HepG2 (cell line): Measurements from ENCODE around the gene SFPQ. TPM values are rescaled to one million over a fixed set of nuclear protein-coding genes. Genes with fewer than 3 reads are reported as not detected.

Source experiments
- ATAC-seq: fragments of 200-7000 bp; cut with Tn5 transposase; 3 replicates; pipeline ENCODE4 v1.9.1; 2020; ENCODE audit warnings: mild to moderate bottlenecking, moderate library complexity
- BruUV-seq: library from RNA; stranded (reverse); fragments of 400-500 nt; replicated peaks from 2 replicates; lab custom pipeline; 2021; lab: Mats Ljungman, UMichigan
- CTCF ChIA-PET: fragments of 300-600 bp; formaldehyde crosslinking; extraction: SDS; loops from one replicate; lab custom pipeline; 2021; ENCODE audit warnings: low total read pairs, inconsistent platforms, low intra/inter-chr PET ratio; lab: Yijun Ruan, JAX
- POLR2A ChIA-PET: fragments of 350-600 bp; sonication (Branson Sonifier 250); formaldehyde crosslinking; loops from one replicate; lab custom pipeline; 2020; ENCODE audit warnings: antibody characterized with exemption, inconsistent platforms; lab: Yijun Ruan, JAX
- DNase-seq: peaks from one replicate; pipeline ENCODE4 v3.0.0-alpha.2; 2015; ENCODE audit warnings: low spot score
- FAIRE-seq: peaks from 3 replicates; lab custom pipeline; 2011; peaks lifted over from hg19 to GRCh38; lab: Jason Lieb, UNC
- H2AFZ ChIP-seq: one replicate; pipeline ENCODE4 v1.6.1; 2011; ENCODE audit warnings: low read length, inconsistent platforms
- H3K27ac ChIP-seq: fragments of 300-600 bp; 3 replicates; pipeline ENCODE4 v1.8.0; 2011; ENCODE audit warnings: mixed run types, mild to moderate bottlenecking, mixed read lengths, low read length, inconsistent platforms; ENCODE audit not compliant: insufficient read depth; ENCODE audit errors: extremely low read length
- H3K27me3 ChIP-seq, 2 experiments: fragments of 200-600 bp in 1 of 2; 2 replicates in 1 of 2; 3 replicates in 1 of 2; pipeline versions ENCODE4 v1.6.0 to v1.8.0; 2011; ENCODE audit warnings: low read length in 2 of 2, mild to moderate bottlenecking in 2 of 2, moderate library complexity in 2 of 2, inconsistent platforms in 1 of 2; ENCODE audit not compliant: insufficient read depth in 2 of 2, control insufficient read depth in 1 of 2
- H3K36me3 ChIP-seq, 2 experiments: fragments of 200-600 bp in 1 of 2; replicated peaks in 1 of 2; 2 replicates in 1 of 2; 3 replicates in 1 of 2; pipeline versions ENCODE4 v1.5.1 to v1.8.0; 2011; ENCODE audit warnings: low read length in 2 of 2, inconsistent platforms in 1 of 2; ENCODE audit not compliant: insufficient read depth in 2 of 2, control insufficient read depth in 1 of 2
- H3K4me1 ChIP-seq: 2 replicates; pipeline ENCODE4 v1.5.1; 2012; ENCODE audit warnings: low read length, inconsistent platforms; ENCODE audit not compliant: insufficient read depth
- H3K4me2 ChIP-seq: 2 replicates; pipeline ENCODE4 v1.6.0; 2011; ENCODE audit warnings: low read depth, low read length, inconsistent platforms
- H3K4me3 ChIP-seq, 3 experiments: fragments of 200-600 bp in 1 of 3; sonication (generic), shearing (Covaris generic) in 1 of 3; replicated peaks in 1 of 3; 2 replicates each; pipeline ENCODE4 v1.5.1; 2011 to 2016; ENCODE audit warnings: low read length in 3 of 3, inconsistent platforms in 2 of 3, low read depth in 2 of 3, mild to moderate bottlenecking in 2 of 3, control low read depth in 1 of 3, mixed read lengths in 1 of 3; ENCODE audit not compliant: insufficient read depth in 1 of 3
- H3K79me2 ChIP-seq: one replicate; pipeline ENCODE4 v1.6.1; 2011; ENCODE audit warnings: low read length, inconsistent platforms; ENCODE audit not compliant: insufficient read depth
- H3K9ac ChIP-seq: 2 replicates; pipeline ENCODE4 v1.6.0; 2011; ENCODE audit warnings: mild to moderate bottlenecking, low read depth, low read length, inconsistent platforms; ENCODE audit not compliant: insufficient read depth
- H3K9me3 ChIP-seq: 2 replicates; pipeline ENCODE4 v1.5.1; 2012; ENCODE audit warnings: mild to moderate bottlenecking, low read length
- H4K20me1 ChIP-seq: 2 replicates; pipeline ENCODE4 v1.6.0; 2011; ENCODE audit warnings: inconsistent platforms, mild to moderate bottlenecking, low read length, moderate library complexity; ENCODE audit not compliant: insufficient read depth
- FOSL2 ChIP-seq: sonication (generic); formaldehyde crosslinking; IDR thresholded peaks from 2 replicates; pipeline ENCODE4 v1.4.0; 2020; ENCODE audit warnings: missing genetic modification reagents
- GFI1 ChIP-seq: sonication (generic); formaldehyde crosslinking; IDR thresholded peaks from 2 replicates; pipeline ENCODE4 v1.5.0; 2020; ENCODE audit warnings: missing genetic modification reagents, mild to moderate bottlenecking, borderline replicate concordance
- KMT2A ChIP-seq: sonication (generic); formaldehyde crosslinking; IDR thresholded peaks from 2 replicates; pipeline ENCODE4 v1.4.0; 2020; ENCODE audit warnings: missing genetic modification reagents
- RFX5 ChIP-seq: IDR thresholded peaks from 2 replicates; pipeline ENCODE4 v1.6.1; 2011; ENCODE audit warnings: low read depth, low read length, improper control_type of control experiment
- SRSF4 ChIP-seq: fragments of 200-400 bp; formaldehyde crosslinking; IDR thresholded peaks from one replicate; pipeline ENCODE4 v1.6.1; 2018; ENCODE audit warnings: mild to moderate bottlenecking, low read depth, low read length, moderate library complexity; ENCODE audit not compliant: poor library complexity, severe bottlenecking
- WGBS: methylation state at CpG from one replicate; pipeline ENCODE4 v1.1.6; 2017; ENCODE audit warnings: low lambda C conversion rate; 5-methylcytosine and 5-hydroxymethylcytosine counted together
- in situ Hi-C: cut with HindIII; loops from 2 replicates; pipeline ENCODE4 v1.10.0; 2017; ENCODE audit warnings: low pct_unique_long_range_greater_than_20kb; ENCODE audit not compliant: extremely low pct_ligation_motif_present
- intact Hi-C: fragments of 100-400 bp; cut with micrococcal nuclease; formaldehyde crosslinking; loops from one replicate; pipeline ENCODE4 v1.10.0; 2022; ENCODE audit not compliant: unreplicated experiment
- polyA plus RNA-seq, 8 experiments: library from polyadenylated mRNA; depleted of rRNA in 3 of 8; stranded (reverse) in 7 of 8; unstranded in 1 of 8; fragments of >200 nt; fragmentation: Illumina TruSeq in 4 of 8; extraction: Trizol in 4 of 8; gene quantifications; 2 replicates each; pipeline versions ENCODE4 v1.2.1 to v1.2.3, GENCODE V29; 2011 to 2016; ENCODE audit warnings: low read depth in 4 of 8, missing spikeins in 1 of 8, mixed read lengths in 1 of 8; ENCODE audit not compliant: insufficient read depth in 1 of 8
- total RNA-seq, 5 experiments: library from RNA; depleted of rRNA; stranded (reverse); fragments of >200 nt; fragmentation: Illumina TruSeq; extraction: Trizol; gene quantifications; 2 replicates each; pipeline ENCODE4 v1.2.3, GENCODE V29; 2016; ENCODE audit warnings: low read depth in 1 of 5
- TF ChIP-seq, protein P1 (sequence below): sonication (generic); formaldehyde crosslinking; IDR thresholded peaks from 2 replicates; pipeline ENCODE4 v1.4.0; 2020; ENCODE audit warnings: mild to moderate bottlenecking, missing genetic modification reagents
- TF ChIP-seq, protein P2 (sequence below): IDR thresholded peaks from 2 replicates; pipeline ENCODE4 v1.6.1; 2016; ENCODE audit warnings: mild to moderate bottlenecking
- TF ChIP-seq, protein P3 (sequence below): IDR thresholded peaks from 2 replicates; pipeline ENCODE4 v1.6.1; 2016; ENCODE audit warnings: missing compliant biosample characterization, missing genetic modification reagents, borderline replicate concordance

The SFPQ gene
- total and polyA plus RNA-seq, 2 of the 13 experiments (the other 11 are each of a cell fraction or from before 2014, with no cell fraction given), result 101 to 292 TPM

GRCh38 chr1:35201631-35202030 is 8.7 kb upstream of the SFPQ start:
- no peak overlapping the region for H3K9ac ChIP-seq
- no peaks in the 10 kb centered on the region for H3K9me3 ChIP-seq
- intact Hi-C loops (loop anchor here (1.0 kb wide), 3 partner anchors 97 to 344 kb away; no protein-coding TSS in a partner anchor), in situ Hi-C loops (no loop called here)
- H3K79me2 ChIP-seq, result no peaks in the 10 kb centered on the region
- H3K4me2 ChIP-seq, result no peak overlapping the region
- 0% methylated on average over 2 of the region's 2 CpGs for WGBS
- no peak overlapping the region for H3K4me3 ChIP-seq
- no peaks in the 10 kb centered on the region for H3K27me3 ChIP-seq
- no peak overlapping the region for H2AFZ ChIP-seq
- H4K20me1 ChIP-seq, result no peaks in the 10 kb centered on the region
- H3K36me3 ChIP-seq, result no peaks in the 10 kb centered on the region
- no peak for DNase-seq
- H3K4me1 ChIP-seq, result peaks cover 11% of the 10 kb centered on the region
- no peak for ATAC-seq
- CTCF ChIA-PET, result interaction anchor here (1.2 to 2.6 kb wide), 2 partner anchors 19 to 97 kb away, joined by 3 to 16 read pairs; no protein-coding TSS in a partner anchor
- POLR2A ChIA-PET, result interaction anchor here (0.7 kb wide), 1 partner anchor 9 kb away, joined by 3 read pairs; the partner anchor contains the start of gene SFPQ
- BruUV-seq, result no TSS peak
- no peak for FAIRE-seq
- H3K27ac ChIP-seq, result no peak overlapping the region
- TF ChIP-seq, protein P1, sequence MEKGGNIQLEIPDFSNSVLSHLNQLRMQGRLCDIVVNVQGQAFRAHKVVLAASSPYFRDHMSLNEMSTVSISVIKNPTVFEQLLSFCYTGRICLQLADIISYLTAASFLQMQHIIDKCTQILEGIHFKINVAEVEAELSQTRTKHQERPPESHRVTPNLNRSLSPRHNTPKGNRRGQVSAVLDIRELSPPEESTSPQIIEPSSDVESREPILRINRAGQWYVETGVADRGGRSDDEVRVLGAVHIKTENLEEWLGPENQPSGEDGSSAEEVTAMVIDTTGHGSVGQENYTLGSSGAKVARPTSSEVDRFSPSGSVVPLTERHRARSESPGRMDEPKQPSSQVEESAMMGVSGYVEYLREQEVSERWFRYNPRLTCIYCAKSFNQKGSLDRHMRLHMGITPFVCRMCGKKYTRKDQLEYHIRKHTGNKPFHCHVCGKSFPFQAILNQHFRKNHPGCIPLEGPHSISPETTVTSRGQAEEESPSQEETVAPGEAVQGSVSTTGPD (CRISPR knock-in tag), result no peak
- no peak for TF ChIP-seq FOSL2
- TF ChIP-seq, protein P2, sequence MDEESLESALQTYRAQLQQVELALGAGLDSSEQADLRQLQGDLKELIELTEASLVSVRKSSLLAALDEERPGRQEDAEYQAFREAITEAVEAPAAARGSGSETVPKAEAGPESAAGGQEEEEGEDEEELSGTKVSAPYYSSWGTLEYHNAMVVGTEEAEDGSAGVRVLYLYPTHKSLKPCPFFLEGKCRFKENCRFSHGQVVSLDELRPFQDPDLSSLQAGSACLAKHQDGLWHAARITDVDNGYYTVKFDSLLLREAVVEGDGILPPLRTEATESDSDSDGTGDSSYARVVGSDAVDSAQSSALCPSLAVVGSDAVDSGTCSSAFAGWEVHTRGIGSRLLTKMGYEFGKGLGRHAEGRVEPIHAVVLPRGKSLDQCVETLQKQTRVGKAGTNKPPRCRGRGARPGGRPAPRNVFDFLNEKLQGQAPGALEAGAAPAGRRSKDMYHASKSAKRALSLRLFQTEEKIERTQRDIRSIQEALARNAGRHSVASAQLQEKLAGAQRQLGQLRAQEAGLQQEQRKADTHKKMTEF (CRISPR knock-in tag), result no peak
- TF ChIP-seq SRSF4, result no peak
- TF ChIP-seq RFX5, result no peak
- TF ChIP-seq, protein P3, sequence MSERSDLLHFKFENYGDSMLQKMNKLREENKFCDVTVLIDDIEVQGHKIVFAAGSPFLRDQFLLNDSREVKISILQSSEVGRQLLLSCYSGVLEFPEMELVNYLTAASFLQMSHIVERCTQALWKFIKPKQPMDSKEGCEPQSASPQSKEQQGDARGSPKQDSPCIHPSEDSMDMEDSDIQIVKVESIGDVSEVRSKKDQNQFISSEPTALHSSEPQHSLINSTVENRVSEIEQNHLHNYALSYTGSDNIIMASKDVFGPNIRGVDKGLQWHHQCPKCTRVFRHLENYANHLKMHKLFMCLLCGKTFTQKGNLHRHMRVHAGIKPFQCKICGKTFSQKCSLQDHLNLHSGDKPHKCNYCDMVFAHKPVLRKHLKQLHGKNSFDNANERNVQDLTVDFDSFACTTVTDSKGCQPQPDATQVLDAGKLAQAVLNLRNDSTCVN (CRISPR knock-in tag), result no peak
- TF ChIP-seq GFI1 (CRISPR knock-in tag), result no peak
- no peak for TF ChIP-seq KMT2A (CRISPR knock-in tag)
